ENCODE results near the gene RPL5. TPM values are rescaled to one million over a fixed set of nuclear protein-coding genes. Genes with fewer than 3 reads are reported as not detected.
A peak's percentile ranks its signal among the peaks of the same experiment; 100 is the strongest.

The RPL5 gene
- total RNA-seq, 1 experiment from 2014 or later = 1,118 TPM

- no peaks in the 10 kb centered on the region for H3K27me3 ChIP-seq (replicated peaks; ENCODE audit: control insufficient read depth, insufficient read depth, low read length)
- no TSS peak for BruUV-seq (replicated peaks)
- Mint-ChIP-seq H3K9me3 (ENCODE audit: unreplicated experiment) (no peaks in the 10 kb centered on the region), H3K27ac (ENCODE audit: unreplicated experiment) (peak overlapping the region; percentile 84), H3K27me3 (ENCODE audit: insufficient read depth, unreplicated experiment) (no peaks in the 10 kb centered on the region), H3K36me3 (ENCODE audit: insufficient read depth, unreplicated experiment) (no peaks in the 10 kb centered on the region), H3K4me3 (ENCODE audit: unreplicated experiment) (peak overlapping the region; percentile 50), H3K4me1 (ENCODE audit: low read depth, unreplicated experiment) (peaks cover 36% of the 10 kb centered on the region)
- H3K9me3 ChIP-seq = no peaks in the 10 kb centered on the region
- POLR2A ChIA-PET = interaction anchor here (1.1 kb wide), 1 partner anchor 15 kb away, joined by 4 read pairs; the partner anchor contains the start of gene RPL5
- no peaks in the 10 kb centered on the region for H3K36me3 ChIP-seq (ENCODE audit: control insufficient read depth, insufficient read depth, low read length)
- H3K4me1 ChIP-seq = peaks cover 37% of the 10 kb centered on the region
- CTCF ChIA-PET = interaction anchor here (1.4 to 1.9 kb wide), 3 partner anchors 13 to 507 kb away, joined by 4 to 17 read pairs (median 9); no protein-coding TSS in a partner anchor
- TF ChIP-seq CTCF (IDR thresholded peaks at IDR 0.05; ENCODE audit: insufficient read depth in 1 of 2, low read depth in 1 of 2, low read length in 1 of 2, severe bottlenecking in 1 of 2, unreplicated experiment in 1 of 2) = no peak
- DNase-seq = peak; percentile 58 to 61
- intact Hi-C loops (cut with micrococcal nuclease; ENCODE audit: unreplicated experiment) = loop anchor here (1.0 kb wide), 2 partner anchors 13 to 32 kb away; partner anchors contain the start of gene EVI5
- no peak overlapping the region for H3K4me3 ChIP-seq (ENCODE audit: low read depth, low read length)
These were observed 14.6 kb upstream of the RPL5 start for GRCh38 chr1:92817137-92817697.

GRCh38 chr1:92817986-92818764 is 13.7 kb upstream of the RPL5 start:
- H3K27me3 Mint-ChIP-seq (ENCODE audit: insufficient read depth, unreplicated experiment) = no peaks in the 10 kb centered on the region
- ChIA-PET POLR2A (interaction anchor here (1.1 kb wide), 1 partner anchor 14 kb away, joined by 4 read pairs; the partner anchor contains the start of gene RPL5), CTCF (interaction anchor here (0.7 to 1.9 kb wide), 7 partner anchors 14 to 508 kb away, joined by 3 to 17 read pairs (median 5); partner anchors contain the start of genes EVI5 and RPL5)
- peak overlapping the region; percentile 84 for H3K27ac Mint-ChIP-seq (ENCODE audit: unreplicated experiment)
- DNase-seq = peak in 1 of 2 experiments; percentile 23
- no peaks in the 10 kb centered on the region for H3K36me3 ChIP-seq (ENCODE audit: control insufficient read depth, insufficient read depth, low read length)
- no peak overlapping the region for H3K4me3 ChIP-seq (ENCODE audit: low read depth, low read length)
- BruUV-seq (replicated peaks) = no TSS peak
- intact Hi-C loops (cut with micrococcal nuclease; ENCODE audit: unreplicated experiment) = loop anchor here (1.0 kb wide), 3 partner anchors 14 to 69 kb away; partner anchors contain the start of gene EVI5
- peaks cover 46% of the 10 kb centered on the region for H3K4me1 ChIP-seq
- peak in 1 of 2 experiments; percentile 27 for TF ChIP-seq CTCF (IDR thresholded peaks at IDR 0.05; ENCODE audit: insufficient read depth in 1 of 2, low read depth in 1 of 2, low read length in 1 of 2, severe bottlenecking in 1 of 2, unreplicated experiment in 1 of 2)
- H3K36me3 Mint-ChIP-seq (ENCODE audit: insufficient read depth, unreplicated experiment) = no peaks in the 10 kb centered on the region
- H3K9me3 ChIP-seq = no peaks in the 10 kb centered on the region
- H3K9me3 Mint-ChIP-seq (ENCODE audit: unreplicated experiment) = no peaks in the 10 kb centered on the region
- peaks cover 36% of the 10 kb centered on the region for H3K4me1 Mint-ChIP-seq (ENCODE audit: low read depth, unreplicated experiment)
- peak overlapping the region; percentile 15 for H3K4me3 Mint-ChIP-seq (ENCODE audit: unreplicated experiment)
- no peaks in the 10 kb centered on the region for H3K27me3 ChIP-seq (replicated peaks; ENCODE audit: control insufficient read depth, insufficient read depth, low read length)

- intact Hi-C loops (cut with micrococcal nuclease; ENCODE audit: unreplicated experiment) = no loop called here
- Histone ChIP-seq H3K9me3 (no peaks in the 10 kb centered on the region), H3K27me3 (replicated peaks; ENCODE audit: control insufficient read depth, insufficient read depth, low read length) (no peaks in the 10 kb centered on the region), H3K4me1 (peaks cover 48% of the 10 kb centered on the region), H3K36me3 (ENCODE audit: control insufficient read depth, insufficient read depth, low read length) (no peaks in the 10 kb centered on the region), H3K4me3 (ENCODE audit: low read depth, low read length) (no peak overlapping the region)
- CTCF ChIA-PET = interaction anchor here (0.5 to 1.8 kb wide), 3 partner anchors 12 to 71 kb away, joined by 3 to 7 read pairs (median 3); partner anchors contain the start of gene RPL5
- POLR2A ChIA-PET = no interaction called here
- DNase-seq = peak; percentile 27 to 40
- peaks cover 31% of the 10 kb centered on the region for H3K4me1 Mint-ChIP-seq (ENCODE audit: low read depth, unreplicated experiment)
- H3K27ac Mint-ChIP-seq (ENCODE audit: unreplicated experiment) = peak overlapping the region; percentile 42
- BruUV-seq (replicated peaks) = no TSS peak
- TF ChIP-seq CTCF (IDR thresholded peaks at IDR 0.05; ENCODE audit: insufficient read depth in 1 of 2, low read depth in 1 of 2, low read length in 1 of 2, severe bottlenecking in 1 of 2, unreplicated experiment in 1 of 2) = peak in 1 of 2 experiments; percentile 5
- no peaks in the 10 kb centered on the region for H3K36me3 Mint-ChIP-seq (ENCODE audit: insufficient read depth, unreplicated experiment)
- H3K4me3 Mint-ChIP-seq (ENCODE audit: unreplicated experiment) = no peak overlapping the region
- no peaks in the 10 kb centered on the region for H3K27me3 Mint-ChIP-seq (ENCODE audit: insufficient read depth, unreplicated experiment)
- no peaks in the 10 kb centered on the region for H3K9me3 Mint-ChIP-seq (ENCODE audit: unreplicated experiment)
These were observed 11.8 kb upstream of the RPL5 start for GRCh38 chr1:92820024-92820423.

All from Caco-2 (cell line).